K562 (cell line): Measurements from ENCODE around the gene PCNX2. TPM values are rescaled to one million over a fixed set of nuclear protein-coding genes. Genes with fewer than 3 reads are reported as not detected.

ENCODE experiments used
- ATAC-seq: fragments of 200-7000 bp; cut with Tn5 transposase; 3 replicates; pipeline ENCODE4 v1.9.1; 2020; ENCODE audit warnings: moderate library complexity
- BruUV-seq: library from RNA; stranded (reverse); fragments of 400-500 nt; replicated peaks from 2 replicates; lab custom pipeline; 2021; lab: Mats Ljungman, UMichigan
- CTCF ChIA-PET: fragments of 300-600 bp; formaldehyde crosslinking; extraction: SDS; loops from one replicate; lab custom pipeline; 2021; ENCODE audit warnings: low intra/inter-chr PET ratio; lab: Yijun Ruan, JAX
- POLR2A ChIA-PET: fragments of 300-600, 350-650 bp; sonication (Branson Sonifier 250); formaldehyde crosslinking; extraction: SDS; loops from one replicate; lab custom pipeline; 2021; ENCODE audit warnings: antibody characterized with exemption, inconsistent platforms; lab: Yijun Ruan, JAX
- DNase-seq, 4 experiments: peaks; one replicate each; pipeline versions ENCODE4 v3.0.0 to v3.0.0-alpha.2; 2011 to 2018; ENCODE audit warnings: low spot score in 3 of 4, mixed read lengths in 3 of 4; ENCODE audit errors: extremely low read depth in 1 of 4
- FAIRE-seq: peaks from 2 replicates; lab custom pipeline; 2011; peaks lifted over from hg19 to GRCh38; lab: Jason Lieb, UNC
- H2AFZ ChIP-seq: 2 replicates; pipeline ENCODE4 v1.6.0; 2011; ENCODE audit warnings: low read depth, low read length, control low read depth, inconsistent platforms
- H3K27ac ChIP-seq: fragments of 200-600 bp; 3 replicates; pipeline ENCODE4 v1.8.0; 2011; ENCODE audit warnings: low read depth, mild to moderate bottlenecking, control low read depth, inconsistent platforms, low read length, moderate library complexity, mixed read lengths; ENCODE audit errors: extremely low read depth
- H3K27me3 ChIP-seq, 2 experiments: fragments of 300-600 bp in 1 of 2; 2 replicates in 1 of 2; 3 replicates in 1 of 2; pipeline versions ENCODE4 v1.6.0 to v1.8.0; 2011; ENCODE audit warnings: inconsistent platforms in 2 of 2, low read length in 2 of 2, mild to moderate bottlenecking in 1 of 2, mixed read lengths in 1 of 2, moderate library complexity in 1 of 2; ENCODE audit not compliant: control insufficient read depth in 2 of 2, insufficient read depth in 2 of 2
- H3K36me3 ChIP-seq: fragments of 300-600 bp; 3 replicates; pipeline ENCODE4 v1.8.0; 2011; ENCODE audit warnings: mild to moderate bottlenecking, low read length, inconsistent platforms; ENCODE audit not compliant: control insufficient read depth, insufficient read depth
- H3K4me1 ChIP-seq, 2 experiments: fragments of 200-600 bp in 1 of 2; replicated peaks in 1 of 2; 2 replicates in 1 of 2; 3 replicates in 1 of 2; pipeline versions ENCODE4 v1.5.1 to v1.8.0; 2011; ENCODE audit warnings: inconsistent platforms in 2 of 2, low read length in 2 of 2, mild to moderate bottlenecking in 1 of 2, mixed read lengths in 1 of 2, moderate library complexity in 1 of 2; ENCODE audit not compliant: control insufficient read depth in 2 of 2, insufficient read depth in 2 of 2
- H3K4me2 ChIP-seq: 2 replicates; pipeline ENCODE4 v1.6.1; 2011; ENCODE audit warnings: low read length, control low read depth, inconsistent platforms, mixed read lengths; ENCODE audit not compliant: insufficient read depth
- H3K4me3 ChIP-seq: fragments of 200-600 bp; sonication (generic), shearing (Covaris generic); 2 replicates; pipeline ENCODE4 v1.5.1; 2016; ENCODE audit warnings: control low read depth, inconsistent platforms
- H3K79me2 ChIP-seq: fragments of 200-600 bp; 3 replicates; pipeline ENCODE4 v1.8.0; 2011; ENCODE audit warnings: low read length, inconsistent platforms; ENCODE audit not compliant: control insufficient read depth, insufficient read depth
- H3K9ac ChIP-seq, 2 experiments: 2 replicates each; pipeline versions ENCODE4 v1.6.0 to v1.6.1; 2011; ENCODE audit warnings: low read depth in 2 of 2, low read length in 2 of 2, control low read depth in 1 of 2, inconsistent platforms in 1 of 2, mild to moderate bottlenecking in 1 of 2, mixed read lengths in 1 of 2; ENCODE audit not compliant: insufficient read depth in 1 of 2
- H3K9me1 ChIP-seq: one replicate; pipeline ENCODE4 v1.6.0; 2011; ENCODE audit warnings: inconsistent platforms, mild to moderate bottlenecking, low read length, moderate library complexity; ENCODE audit not compliant: control insufficient read depth, insufficient read depth
- H3K9me3 ChIP-seq: replicated peaks from 2 replicates; pipeline ENCODE4 v1.5.1; 2011; ENCODE audit warnings: low read depth, low read length, inconsistent platforms; ENCODE audit not compliant: control insufficient read depth, insufficient read depth
- H4K20me1 ChIP-seq: replicated peaks from 2 replicates; pipeline ENCODE4 v1.6.1; 2011; ENCODE audit warnings: low read length, inconsistent platforms, mixed read lengths; ENCODE audit not compliant: control insufficient read depth, insufficient read depth
- CREB1 ChIP-seq, 2 experiments: sonication (generic) in 1 of 2; formaldehyde crosslinking in 1 of 2; IDR thresholded peaks; 2 replicates each; pipeline versions ENCODE4 v1.6.1 to v1.8.0; 2012 to 2022; ENCODE audit warnings: inconsistent platforms in 1 of 2, mild to moderate bottlenecking in 1 of 2, missing genetic modification reagents in 1 of 2, moderate library complexity in 1 of 2
- ESRRA ChIP-seq: fragments of 450-650 bp; IDR thresholded peaks from 2 replicates; pipeline ENCODE4 v1.6.1; 2014; ENCODE audit warnings: low read depth, mild to moderate bottlenecking, moderate library complexity, borderline replicate concordance
- HNRNPLL ChIP-seq: fragments of 200-400 bp; formaldehyde crosslinking; IDR thresholded peaks from 2 replicates; pipeline ENCODE4 v1.6.1; 2017; ENCODE audit warnings: low read length, low read depth, mild to moderate bottlenecking; ENCODE audit not compliant: poor library complexity, severe bottlenecking
- JUN ChIP-seq, 2 experiments: sonication (generic) in 1 of 2; formaldehyde crosslinking in 1 of 2; IDR thresholded peaks; 2 replicates each; pipeline versions ENCODE4 v1.6.1 to v1.8.0; 2012 to 2022; ENCODE audit warnings: borderline replicate concordance in 2 of 2, mild to moderate bottlenecking in 2 of 2, improper control_type of control experiment in 1 of 2, low read depth in 1 of 2, low read length in 1 of 2, missing genetic modification reagents in 1 of 2
- NFIC ChIP-seq: fragments of 450-650 bp; IDR thresholded peaks from 2 replicates; pipeline ENCODE4 v1.6.1; 2017; ENCODE audit warnings: mild to moderate bottlenecking, inconsistent platforms
- NR2F6 ChIP-seq: fragments of 450-650 bp; formaldehyde crosslinking; IDR thresholded peaks from 2 replicates; pipeline ENCODE4 v1.4.0; 2020; ENCODE audit warnings: mild to moderate bottlenecking
- PKNOX1 ChIP-seq: fragments of 450-650 bp; IDR thresholded peaks from 2 replicates; pipeline ENCODE4 v1.6.1; 2016
- POLR3G ChIP-seq: IDR thresholded peaks from 2 replicates; pipeline ENCODE4 v1.6.1; 2011; ENCODE audit not compliant: insufficient read length, insufficient replicate concordance; ENCODE audit errors: extremely low read depth
- WGBS: fragments of 100-300 bp; shearing (Covaris generic); methylation state at CpG from one replicate; pipeline ENCODE4 v1.1.6; 2016; ENCODE audit warnings: low coverage, mixed read lengths; ENCODE audit not compliant: insufficient coverage; ENCODE audit errors: missing lambda C conversion rate; 5-methylcytosine and 5-hydroxymethylcytosine counted together
- in situ Hi-C: fragments of 300-500 bp; cut with MboI; formaldehyde crosslinking; loops from 4 replicates; pipeline ENCODE4 v1.15.0; 2018; ENCODE audit warnings: inconsistent platforms, mixed read lengths
- intact Hi-C: fragments of 100-400 bp; cut with micrococcal nuclease; formaldehyde crosslinking; loops from 2 replicates; pipeline ENCODE4 v1.14.2; 2022
- polyA plus RNA-seq, 8 experiments: library from polyadenylated mRNA; depleted of rRNA in 4 of 8; stranded (reverse) in 5 of 8; unstranded in 3 of 8; fragments of >200 nt; fragmentation: Nextera tagmentation in 2 of 8; fragmentation: Illumina TruSeq in 1 of 8; extraction: Ambion mirVana in 2 of 8; extraction: Trizol in 1 of 8; gene quantifications; 2 replicates each; pipeline versions ENCODE4 v1.2.1 to v1.2.3, GENCODE V29; 2011 to 2014; ENCODE audit warnings: inconsistent platforms in 1 of 8, missing spikeins in 1 of 8
- total RNA-seq, 7 experiments: library from RNA; depleted of rRNA in 6 of 7; stranded (reverse); fragments of >200 nt in 6 of 7; fragmentation: Illumina TruSeq in 2 of 7; extraction: Trizol in 2 of 7; gene quantifications; 2 replicates each; pipeline versions ENCODE4 v1.2.1 to v1.2.3, GENCODE V29; 2011 to 2021; ENCODE audit warnings: low replicate concordance in 1 of 7
- TF ChIP-seq, protein P1 (sequence below): sonication (generic); formaldehyde crosslinking; IDR thresholded peaks from 2 replicates; pipeline ENCODE4 v1.8.0; 2022; ENCODE audit warnings: mild to moderate bottlenecking, missing genetic modification reagents, borderline replicate concordance
- TF ChIP-seq, protein P2 (sequence below): fragments of 450-650 bp; IDR thresholded peaks from 2 replicates; pipeline ENCODE4 v1.6.1; 2017; ENCODE audit warnings: antibody characterized with exemption

The PCNX2 gene
- total and polyA plus RNA-seq, 9 of the 15 experiments (the other 6 are each of a cell fraction or from before 2014, with no cell fraction given) = 0.07 to 0.33 TPM; not detected in 7

DNA sequence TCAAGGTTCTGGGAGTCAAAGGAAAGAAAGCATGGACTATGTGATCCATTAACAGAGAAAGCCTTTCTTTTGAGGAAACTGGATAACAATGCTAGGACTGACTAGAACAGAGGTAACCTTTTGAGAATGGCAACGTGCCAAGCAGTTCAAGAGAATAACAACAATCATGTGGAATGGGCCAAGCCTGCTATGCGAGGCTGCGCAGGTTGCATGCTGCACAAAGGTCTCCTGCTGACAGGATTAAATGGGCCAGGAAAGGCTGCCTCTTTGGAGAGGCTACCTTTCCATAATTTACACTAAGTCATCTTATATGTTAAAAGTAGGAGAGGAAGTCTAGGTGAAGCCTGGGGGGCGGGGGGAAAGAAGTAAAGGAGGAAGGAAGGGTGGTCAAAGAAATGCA is 5.8 kb downstream of the PCNX2 start:
- BruUV-seq = no TSS peak
- Histone ChIP-seq H3K4me3 (no peak overlapping the region), H3K79me2 (no peaks in the 10 kb centered on the region), H4K20me1 (no peaks in the 10 kb centered on the region; the same call in 1 of the 2 replicates), H3K27me3 (peaks cover 0 to 3% of the 10 kb centered on the region in 2 experiments; a peak in 2 of 5 replicates), H2AFZ (no peak overlapping the region), H3K4me2 (no peak overlapping the region), H3K4me1 (no peaks in the 10 kb centered on the region), H3K9ac (no peak overlapping the region), H3K9me3 (no peaks in the 10 kb centered on the region), H3K9me1 (no peaks in the 10 kb centered on the region), H3K36me3 (no peaks in the 10 kb centered on the region), H3K27ac (no peak overlapping the region)
- FAIRE-seq (no peak), DNase-seq (no peak), ATAC-seq (no peak)
- CTCF ChIA-PET = no interaction called here
- TF ChIP-seq NFIC = peak; percentile 26; the same call in 1 of the 2 replicates
- TF ChIP-seq ESRRA = no peak
- TF ChIP-seq JUN (IDR thresholded peaks at IDR 0.05; ENCODE audit: borderline replicate concordance, low read depth, low read length) = no peak
- no peak for TF ChIP-seq JUN (CRISPR knock-in tag; IDR thresholded peaks at IDR 0.05; ENCODE audit: borderline replicate concordance)
- in situ Hi-C loops (no loop called here), intact Hi-C loops (no loop called here)
- WGBS = 1% methylated on average over 4 of the region's 4 CpGs
- POLR2A ChIA-PET = no interaction called here

DNA sequence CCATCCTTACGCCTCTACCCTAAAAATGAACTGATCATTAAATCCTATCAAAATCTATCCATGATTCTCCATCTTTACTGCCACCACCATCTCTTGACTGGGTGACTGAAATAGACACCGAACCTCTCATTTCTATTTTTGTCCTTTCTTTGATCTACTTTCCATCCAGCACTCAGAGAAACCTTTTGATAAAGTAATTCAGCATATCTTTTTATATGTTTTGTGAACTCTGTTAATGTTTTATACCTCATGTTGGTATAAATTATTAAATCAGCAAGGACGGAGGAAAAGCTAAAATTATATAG is 13.0 kb downstream of the PCNX2 start:
- WGBS = 0% methylated on average over 3 of the region's 3 CpGs
- in situ Hi-C loops = no loop called here
- ChIA-PET CTCF (no interaction called here), POLR2A (no interaction called here)
- no peaks in the 10 kb centered on the region for H3K9me3 ChIP-seq
- no peak overlapping the region for H3K9ac ChIP-seq
- H2AFZ ChIP-seq = no peak overlapping the region
- H3K4me3 ChIP-seq = no peak overlapping the region
- no peak overlapping the region for H3K27ac ChIP-seq
- FAIRE-seq (no peak), ATAC-seq (no peak), DNase-seq (no peak)
- no peaks in the 10 kb centered on the region for H3K27me3 ChIP-seq
- H3K4me2 ChIP-seq = no peak overlapping the region
- no peaks in the 10 kb centered on the region for H3K36me3 ChIP-seq
- no peaks in the 10 kb centered on the region for H3K79me2 ChIP-seq
- H3K4me1 ChIP-seq = no peaks in the 10 kb centered on the region
- H4K20me1 ChIP-seq = no peaks in the 10 kb centered on the region; the same call in 1 of the 2 replicates
- no TSS peak for BruUV-seq
- no peaks in the 10 kb centered on the region for H3K9me1 ChIP-seq
- intact Hi-C loops = no loop called here
- TF ChIP-seq, protein P1, sequence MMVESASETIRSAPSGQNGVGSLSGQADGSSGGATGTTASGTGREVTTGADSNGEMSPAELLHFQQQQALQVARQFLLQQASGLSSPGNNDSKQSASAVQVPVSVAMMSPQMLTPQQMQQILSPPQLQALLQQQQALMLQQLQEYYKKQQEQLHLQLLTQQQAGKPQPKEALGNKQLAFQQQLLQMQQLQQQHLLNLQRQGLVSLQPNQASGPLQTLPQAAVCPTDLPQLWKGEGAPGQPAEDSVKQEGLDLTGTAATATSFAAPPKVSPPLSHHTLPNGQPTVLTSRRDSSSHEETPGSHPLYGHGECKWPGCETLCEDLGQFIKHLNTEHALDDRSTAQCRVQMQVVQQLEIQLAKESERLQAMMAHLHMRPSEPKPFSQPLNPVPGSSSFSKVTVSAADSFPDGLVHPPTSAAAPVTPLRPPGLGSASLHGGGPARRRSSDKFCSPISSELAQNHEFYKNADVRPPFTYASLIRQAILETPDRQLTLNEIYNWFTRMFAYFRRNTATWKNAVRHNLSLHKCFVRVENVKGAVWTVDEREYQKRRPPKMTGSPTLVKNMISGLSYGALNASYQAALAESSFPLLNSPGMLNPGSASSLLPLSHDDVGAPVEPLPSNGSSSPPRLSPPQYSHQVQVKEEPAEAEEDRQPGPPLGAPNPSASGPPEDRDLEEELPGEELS (CRISPR knock-in tag) = no peak
- TF ChIP-seq, protein P2, sequence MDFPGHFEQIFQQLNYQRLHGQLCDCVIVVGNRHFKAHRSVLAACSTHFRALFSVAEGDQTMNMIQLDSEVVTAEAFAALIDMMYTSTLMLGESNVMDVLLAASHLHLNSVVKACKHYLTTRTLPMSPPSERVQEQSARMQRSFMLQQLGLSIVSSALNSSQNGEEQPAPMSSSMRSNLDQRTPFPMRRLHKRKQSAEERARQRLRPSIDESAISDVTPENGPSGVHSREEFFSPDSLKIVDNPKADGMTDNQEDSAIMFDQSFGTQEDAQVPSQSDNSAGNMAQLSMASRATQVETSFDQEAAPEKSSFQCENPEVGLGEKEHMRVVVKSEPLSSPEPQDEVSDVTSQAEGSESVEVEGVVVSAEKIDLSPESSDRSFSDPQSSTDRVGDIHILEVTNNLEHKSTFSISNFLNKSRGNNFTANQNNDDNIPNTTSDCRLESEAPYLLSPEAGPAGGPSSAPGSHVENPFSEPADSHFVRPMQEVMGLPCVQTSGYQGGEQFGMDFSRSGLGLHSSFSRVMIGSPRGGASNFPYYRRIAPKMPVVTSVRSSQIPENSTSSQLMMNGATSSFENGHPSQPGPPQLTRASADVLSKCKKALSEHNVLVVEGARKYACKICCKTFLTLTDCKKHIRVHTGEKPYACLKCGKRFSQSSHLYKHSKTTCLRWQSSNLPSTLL = no peak
- no peak for TF ChIP-seq CREB1 (IDR thresholded peaks at IDR 0.05)
- TF ChIP-seq CREB1 (CRISPR knock-in tag; IDR thresholded peaks at IDR 0.05) = no peak
- no peak for TF ChIP-seq PKNOX1
- TF ChIP-seq HNRNPLL = no peak
- TF ChIP-seq POLR3G = no peak
- TF ChIP-seq NR2F6 = no peak
